Measurements from ENCODE around the gene PADI1.

- TF ChIP-seq CTCF (IDR thresholded peaks at IDR 0.05): no peak
- no peak for TF ChIP-seq POLR2A (IDR thresholded peaks at IDR 0.05)
Observed at GRCh38 chr1:17282836-17283235, 77.9 kb downstream of the PADI1 start.
